Measurements from ENCODE around the gene ESRRB.

Gene ESRRB

DNA sequence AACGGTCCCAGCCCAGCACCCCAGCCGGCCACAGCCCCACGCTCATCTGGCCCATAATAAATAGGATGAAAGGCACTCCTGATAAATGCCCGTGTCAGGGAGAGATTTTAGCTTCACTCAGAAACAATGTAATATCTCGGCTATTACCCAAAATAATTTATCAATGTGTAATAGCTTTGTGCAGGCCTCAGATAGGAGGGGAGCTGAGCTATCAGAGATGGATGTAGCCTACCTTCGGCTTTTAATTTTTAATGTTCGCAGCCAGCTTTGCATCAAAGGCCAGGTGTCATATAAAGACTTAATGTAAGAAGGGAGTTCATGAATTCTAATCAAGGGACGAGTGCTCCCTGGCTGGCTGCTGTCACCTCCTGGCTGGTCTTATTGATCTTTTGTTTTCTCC, 171.9 kb downstream of the ESRRB start:
- no peak for DNase-seq

DNA sequence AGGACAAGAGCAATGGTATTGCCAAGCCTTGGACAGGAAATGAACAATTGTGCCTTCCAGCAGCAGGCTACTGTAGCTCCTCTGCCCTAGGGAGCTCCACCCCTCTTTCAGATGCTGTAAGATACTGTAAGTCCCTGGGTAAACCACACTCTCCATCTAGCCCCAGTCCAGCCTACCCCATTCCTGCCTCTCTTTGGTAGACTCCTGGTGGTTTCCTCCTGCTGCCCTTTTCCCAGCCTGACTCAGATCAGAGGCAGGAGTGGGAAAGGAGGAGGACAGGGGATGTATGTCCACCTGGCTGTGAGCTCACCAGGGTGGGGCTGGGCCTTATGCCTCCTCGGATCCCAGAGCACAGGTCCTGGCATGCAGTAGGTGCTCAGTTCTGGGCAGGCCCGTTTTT, 174.6 kb downstream of the ESRRB start:
- DNase-seq, result no peak

DNA sequence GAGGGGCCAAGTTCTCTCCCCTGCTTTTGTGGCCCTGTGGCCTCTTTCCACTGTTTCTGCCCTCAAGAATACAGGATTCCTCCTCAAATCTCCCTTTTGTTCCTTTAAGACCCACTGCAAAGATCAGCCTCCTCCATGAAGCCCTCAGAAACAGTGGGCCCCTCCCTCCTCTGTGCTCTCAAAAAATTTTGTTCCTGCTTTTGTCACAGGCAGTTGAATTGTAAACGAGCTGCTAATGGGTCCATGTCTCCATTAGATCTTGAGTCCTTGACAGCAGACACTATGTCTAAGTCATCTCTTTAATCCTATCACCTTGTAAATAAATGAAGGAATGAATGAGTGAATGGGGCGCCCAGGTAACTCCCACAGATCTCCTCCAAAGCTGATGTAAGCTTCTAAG, 175.2 kb downstream of the ESRRB start:
- DNase-seq, result no peak
